GM12878 (cell line): Measurements from ENCODE around the gene GNAI2. TPM values are rescaled to one million over a fixed set of nuclear protein-coding genes. Genes with fewer than 3 reads are reported as not detected.

Experiments
- ATAC-seq: fragments of 200-7000 bp; cut with Tn5 transposase; 3 replicates; pipeline ENCODE4 v1.9.1; 2020; ENCODE audit warnings: mild to moderate bottlenecking, moderate library complexity
- BruUV-seq: library from RNA; stranded (reverse); fragments of 400-500 nt; replicated peaks from 2 replicates; lab custom pipeline; 2021; lab: Mats Ljungman, UMichigan
- CTCF ChIA-PET: fragments of 300-600 bp; sonication (Branson Sonifier 250); formaldehyde crosslinking; extraction: SDS; loops from one replicate; lab custom pipeline; 2021; ENCODE audit warnings: inconsistent platforms; lab: Yijun Ruan, JAX
- POLR2A ChIA-PET: fragments of 350-600 bp; formaldehyde crosslinking; extraction: SDS; loops from one replicate; lab custom pipeline; 2021; ENCODE audit warnings: inconsistent platforms; lab: Charles Lee
- RAD21 ChIA-PET: fragments of 300-600 bp; sonication (Branson Sonifier 250); formaldehyde crosslinking; loops from one replicate; lab custom pipeline; 2023; ENCODE audit warnings: antibody characterized with exemption; ENCODE audit not compliant: unreplicated experiment; lab: Charles Lee
- SMC1A ChIA-PET: fragments of 300-600 bp; sonication (Branson Sonifier 250); formaldehyde crosslinking; loops from one replicate; lab custom pipeline; 2023; ENCODE audit not compliant: unreplicated experiment, uncharacterized antibody; lab: Charles Lee
- DNase-seq: peaks from one replicate; pipeline ENCODE4 v3.0.0-alpha.2; 2011; ENCODE audit warnings: low read depth, low spot score
- FAIRE-seq: peaks from 3 replicates; lab custom pipeline; 2011; peaks lifted over from hg19 to GRCh38; lab: Jason Lieb, UNC
- H2AFZ ChIP-seq: 2 replicates; pipeline ENCODE4 v1.6.0; 2011; ENCODE audit warnings: low read depth, low read length, control low read depth; ENCODE audit not compliant: control insufficient read depth
- H3K27ac ChIP-seq: 2 replicates; pipeline ENCODE4 v1.5.1; 2011; ENCODE audit warnings: control low read depth; ENCODE audit not compliant: control insufficient read depth, insufficient read depth
- H3K27me3 ChIP-seq, 2 experiments: replicated peaks in 1 of 2; 2 replicates each; pipeline versions ENCODE4 v1.6.0 to v1.6.1; 2011; ENCODE audit warnings: low read length in 1 of 2; ENCODE audit not compliant: control insufficient read depth in 2 of 2, insufficient read depth in 2 of 2
- H3K36me3 ChIP-seq, 2 experiments: 2 replicates each; pipeline ENCODE4 v1.5.1; 2011; ENCODE audit warnings: low read length in 1 of 2; ENCODE audit not compliant: control insufficient read depth in 2 of 2, insufficient read depth in 2 of 2
- H3K4me1 ChIP-seq: 2 replicates; pipeline ENCODE4 v1.6.1; 2011; ENCODE audit warnings: mild to moderate bottlenecking, low read length, moderate library complexity, mixed read lengths; ENCODE audit not compliant: control insufficient read depth, insufficient read depth
- H3K4me2 ChIP-seq: 2 replicates; pipeline ENCODE4 v1.6.0; 2011; ENCODE audit warnings: control low read depth; ENCODE audit not compliant: control insufficient read depth, insufficient read depth
- H3K4me3 ChIP-seq: fragments of 200-600 bp; sonication (generic); 2 replicates; pipeline ENCODE4 v1.5.1; 2016
- H3K79me2 ChIP-seq: 2 replicates; pipeline ENCODE4 v1.6.0; 2011; ENCODE audit warnings: low read length; ENCODE audit not compliant: control insufficient read depth, insufficient read depth
- H3K9ac ChIP-seq: 2 replicates; pipeline ENCODE4 v1.8.0; 2011; ENCODE audit warnings: low read length, control low read depth, mixed read lengths; ENCODE audit not compliant: control insufficient read depth, insufficient read depth
- H3K9me3 ChIP-seq: replicated peaks from 3 replicates; pipeline ENCODE4 v1.5.1; 2011; ENCODE audit warnings: mild to moderate bottlenecking, low read length; ENCODE audit not compliant: control insufficient read depth, insufficient read depth
- H4K20me1 ChIP-seq: 2 replicates; pipeline ENCODE4 v1.6.0; 2011; ENCODE audit not compliant: control insufficient read depth, insufficient read depth
- ATF7 ChIP-seq: fragments of 450-650 bp; IDR thresholded peaks from 2 replicates; pipeline ENCODE4 v1.6.1; 2016; ENCODE audit warnings: low read depth, mild to moderate bottlenecking
- CEBPB ChIP-seq, 2 experiments: fragments of 150-350 bp in 1 of 2; IDR thresholded peaks; 2 replicates each; pipeline ENCODE4 v1.6.1; 2012 to 2014; ENCODE audit warnings: low read depth in 2 of 2, low read length in 2 of 2, borderline replicate concordance in 1 of 2, inconsistent platforms in 1 of 2
- CREB1 ChIP-seq: IDR thresholded peaks from 2 replicates; pipeline ENCODE4 v1.6.1; 2012; ENCODE audit warnings: low read depth, mild to moderate bottlenecking, inconsistent platforms
- EGR1 ChIP-seq, 2 experiments: IDR thresholded peaks; 1 replicate in 1 of 2; 2 replicates in 1 of 2; pipeline ENCODE4 v1.6.1; 2011 to 2012; ENCODE audit warnings: low read depth in 2 of 2, low read length in 2 of 2, borderline replicate concordance in 1 of 2, mild to moderate bottlenecking in 1 of 2, moderate library complexity in 1 of 2
- IKZF2 ChIP-seq, 2 experiments: fragments of 450-650 bp; IDR thresholded peaks; 2 replicates each; pipeline ENCODE4 v1.6.1; 2017; ENCODE audit warnings: mild to moderate bottlenecking in 2 of 2, moderate library complexity in 2 of 2
- JUNB ChIP-seq: IDR thresholded peaks from 2 replicates; pipeline ENCODE4 v1.6.1; 2016; ENCODE audit warnings: antibody characterized with exemption, mild to moderate bottlenecking
- KAT2A ChIP-seq: conservative IDR thresholded peaks from 2 replicates; pipeline ENCODE4 v1.6.1; 2011; ENCODE audit warnings: low read depth, low read length; ENCODE audit not compliant: control insufficient read depth
- MTA2 ChIP-seq: fragments of 450-650 bp; IDR thresholded peaks from 2 replicates; pipeline ENCODE4 v1.6.1; 2016; ENCODE audit warnings: low read depth, mild to moderate bottlenecking, moderate library complexity
- NFIC ChIP-seq: IDR thresholded peaks from 2 replicates; pipeline ENCODE4 v1.6.1; 2012; ENCODE audit warnings: low read depth, mild to moderate bottlenecking, inconsistent platforms, low read length, moderate library complexity
- NFXL1 ChIP-seq: fragments of 450-650 bp; IDR thresholded peaks from 2 replicates; pipeline ENCODE4 v1.6.1; 2017; ENCODE audit warnings: antibody characterized with exemption, mild to moderate bottlenecking, borderline replicate concordance
- NR2F1 ChIP-seq: fragments of 450-650 bp; conservative IDR thresholded peaks from 2 replicates; pipeline ENCODE4 v1.6.1; 2017; ENCODE audit warnings: mild to moderate bottlenecking
- PML ChIP-seq: IDR thresholded peaks from 2 replicates; pipeline ENCODE4 v1.6.1; 2012; ENCODE audit warnings: low read length, inconsistent platforms
- SMARCA5 ChIP-seq: fragments of 450-650 bp; IDR thresholded peaks from 2 replicates; pipeline ENCODE4 v1.6.1; 2017; ENCODE audit warnings: mild to moderate bottlenecking
- SMC3 ChIP-seq: IDR thresholded peaks from 2 replicates; pipeline ENCODE4 v1.6.1; 2011; ENCODE audit warnings: low read length, improper control_type of control experiment, borderline replicate concordance
- SP1 ChIP-seq: IDR thresholded peaks from one replicate; pipeline ENCODE4 v1.6.1; 2011; ENCODE audit warnings: low read depth, low read length
- SRF ChIP-seq, 2 experiments: IDR thresholded peaks; 2 replicates each; pipeline ENCODE4 v1.6.1; 2011; ENCODE audit warnings: low read depth in 2 of 2, low read length in 2 of 2, mild to moderate bottlenecking in 1 of 2, moderate library complexity in 1 of 2
- STAT1 ChIP-seq: fragments of 450-650 bp; conservative IDR thresholded peaks from 2 replicates; pipeline ENCODE4 v1.6.1; 2014; ENCODE audit warnings: antibody characterized with exemption, mild to moderate bottlenecking
- SUZ12 ChIP-seq: fragments of 200-600 bp; sonication (generic); IDR thresholded peaks from one replicate; pipeline ENCODE4 v1.6.1; 2018; ENCODE audit warnings: antibody characterized with exemption, mild to moderate bottlenecking; ENCODE audit not compliant: unreplicated experiment
- TAF1 ChIP-seq: IDR thresholded peaks from 2 replicates; pipeline ENCODE4 v1.6.1; 2011; ENCODE audit warnings: mild to moderate bottlenecking, low read depth, low read length, borderline replicate concordance
- YY1 ChIP-seq: IDR thresholded peaks from 2 replicates; pipeline ENCODE4 v1.6.1; 2011; ENCODE audit warnings: low read depth, mild to moderate bottlenecking, low read length
- ZNF274 ChIP-seq: IDR thresholded peaks from one replicate; pipeline ENCODE4 v1.8.0; 2011; ENCODE audit not compliant: insufficient read length, insufficient read depth
- ZZZ3 ChIP-seq: IDR thresholded peaks from 2 replicates; pipeline ENCODE4 v1.6.1; 2011; ENCODE audit warnings: low read depth; ENCODE audit not compliant: control insufficient read depth, insufficient read length
- WGBS: methylation state at CpG from one replicate; pipeline ENCODE4 v1.1.6; 2016; ENCODE audit warnings: low lambda C conversion rate; ENCODE audit not compliant: insufficient replicate concordance, insufficient coverage; ENCODE audit errors: missing lambda C conversion rate; 5-methylcytosine and 5-hydroxymethylcytosine counted together
- in situ Hi-C: fragments of 300-500 bp; cut with MboI; formaldehyde crosslinking; loops from 9 replicates; pipeline ENCODE4 v1.14.3; 2018; ENCODE audit warnings: mixed read lengths
- intact Hi-C: fragments of 100-400 bp; cut with micrococcal nuclease; formaldehyde crosslinking; loops from one replicate; pipeline ENCODE4 v1.14.2; 2022; ENCODE audit not compliant: unreplicated experiment
- polyA plus RNA-seq, 11 experiments: library from polyadenylated mRNA; depleted of rRNA in 4 of 11; unstranded in 6 of 11; stranded (reverse) in 5 of 11; fragments of >200 nt; fragmentation: Nextera tagmentation in 4 of 11; fragmentation: Illumina TruSeq in 1 of 11; extraction: Ambion mirVana in 4 of 11; extraction: Trizol in 1 of 11; gene quantifications; 1 replicate in 1 of 11; 2 replicates in 10 of 11; pipeline versions ENCODE4 v1.2.1 to v1.2.3, GENCODE V29; 2011 to 2016; ENCODE audit warnings: inconsistent platforms in 2 of 11, missing spikeins in 2 of 11, low read depth in 1 of 11
- total RNA-seq, 4 experiments: library from RNA; depleted of rRNA in 3 of 4; stranded (reverse); fragments of >200 nt in 3 of 4; fragmentation: Illumina TruSeq in 1 of 4; extraction: Trizol in 1 of 4; gene quantifications; 2 replicates each; pipeline versions ENCODE4 v1.2.1 to v1.2.3, GENCODE V29; 2013 to 2021
- TF ChIP-seq, protein P1 (sequence below), 3 experiments: IDR thresholded peaks in 2 of 3; conservative IDR thresholded peaks in 1 of 3; 2 replicates each; pipeline ENCODE4 v1.5.1; 2011; ENCODE audit warnings: low read depth in 3 of 3, low read length in 3 of 3, mild to moderate bottlenecking in 3 of 3, control low read depth in 2 of 3, moderate library complexity in 2 of 3, inconsistent platforms in 1 of 3, mixed read lengths in 1 of 3; ENCODE audit not compliant: control insufficient read depth in 2 of 3, insufficient read depth in 1 of 3; ENCODE audit errors: extremely low read depth in 1 of 3

The GNAI2 gene
- total and polyA plus RNA-seq, 10 of the 15 experiments (the other 5 are each of a cell fraction or from before 2014, with no cell fraction given): 5.0 to 346 (median 237) TPM

DNA sequence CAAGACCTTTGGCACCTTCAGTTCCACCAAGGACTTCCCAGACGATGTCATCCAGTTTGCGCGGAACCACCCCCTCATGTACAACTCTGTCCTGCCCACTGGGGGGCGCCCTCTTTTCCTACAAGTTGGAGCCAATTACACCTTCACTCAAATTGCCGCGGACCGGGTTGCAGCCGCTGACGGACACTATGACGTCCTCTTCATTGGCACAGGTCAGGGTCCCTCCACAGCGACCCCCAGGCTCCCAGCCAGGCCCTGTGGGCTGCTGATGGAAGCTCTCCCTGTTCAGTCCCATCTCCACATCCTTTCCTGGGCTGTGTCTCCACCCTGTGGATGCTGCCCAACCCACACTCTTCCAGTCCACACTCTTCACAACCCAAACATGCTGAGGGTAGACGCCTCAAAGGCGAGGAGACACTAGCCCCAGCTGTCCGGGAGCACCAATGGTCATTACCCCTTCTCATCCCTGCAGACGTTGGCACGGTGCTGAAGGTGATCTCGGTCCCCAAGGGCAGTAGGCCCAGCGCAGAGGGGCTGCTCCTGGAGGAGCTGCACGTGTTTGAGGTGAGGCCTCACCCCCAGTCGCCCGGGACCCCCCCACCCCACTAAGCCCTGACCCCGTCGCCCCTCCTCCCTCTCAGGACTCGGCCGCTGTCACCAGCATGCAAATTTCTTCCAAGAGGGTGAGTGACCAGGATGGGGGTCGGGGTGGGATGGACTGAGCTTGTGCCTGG, 38.5 kb downstream of the GNAI2 start:
- in situ Hi-C loops: loop anchor here (5.0 kb wide), 2 partner anchors 77 to 152 kb away; no protein-coding TSS in a partner anchor
- no peak for TF ChIP-seq NR2F1
- TF ChIP-seq, protein P1, sequence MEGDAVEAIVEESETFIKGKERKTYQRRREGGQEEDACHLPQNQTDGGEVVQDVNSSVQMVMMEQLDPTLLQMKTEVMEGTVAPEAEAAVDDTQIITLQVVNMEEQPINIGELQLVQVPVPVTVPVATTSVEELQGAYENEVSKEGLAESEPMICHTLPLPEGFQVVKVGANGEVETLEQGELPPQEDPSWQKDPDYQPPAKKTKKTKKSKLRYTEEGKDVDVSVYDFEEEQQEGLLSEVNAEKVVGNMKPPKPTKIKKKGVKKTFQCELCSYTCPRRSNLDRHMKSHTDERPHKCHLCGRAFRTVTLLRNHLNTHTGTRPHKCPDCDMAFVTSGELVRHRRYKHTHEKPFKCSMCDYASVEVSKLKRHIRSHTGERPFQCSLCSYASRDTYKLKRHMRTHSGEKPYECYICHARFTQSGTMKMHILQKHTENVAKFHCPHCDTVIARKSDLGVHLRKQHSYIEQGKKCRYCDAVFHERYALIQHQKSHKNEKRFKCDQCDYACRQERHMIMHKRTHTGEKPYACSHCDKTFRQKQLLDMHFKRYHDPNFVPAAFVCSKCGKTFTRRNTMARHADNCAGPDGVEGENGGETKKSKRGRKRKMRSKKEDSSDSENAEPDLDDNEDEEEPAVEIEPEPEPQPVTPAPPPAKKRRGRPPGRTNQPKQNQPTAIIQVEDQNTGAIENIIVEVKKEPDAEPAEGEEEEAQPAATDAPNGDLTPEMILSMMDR (IDR thresholded peaks at IDR 0.05 in 2 of 3, conservative IDR thresholded peaks at IDR 0.05 in 1 of 3; ENCODE audit: control insufficient read depth in 2 of 3, extremely low read depth in 1 of 3, insufficient read depth in 1 of 3, low read depth in 3 of 3, low read length in 3 of 3): peak; percentile 70 to 80 (median 77)
- TF ChIP-seq CEBPB (IDR thresholded peaks at IDR 0.05; ENCODE audit: borderline replicate concordance in 1 of 2, low read depth in 2 of 2, low read length in 2 of 2): no peak
- peak; percentile 42; the same call in 1 of the 2 replicates for TF ChIP-seq SMC3
- no peak for TF ChIP-seq SP1
- no peak for TF ChIP-seq NFXL1
- no peak for TF ChIP-seq NFIC
- TF ChIP-seq YY1: peak; percentile 19; the same call in 1 of the 2 replicates
- TF ChIP-seq CREB1: peak; percentile 40; the same call in 1 of the 2 replicates
- TF ChIP-seq MTA2: no peak
- no peak for TF ChIP-seq SMARCA5
- TF ChIP-seq STAT1: no peak
- no peak for TF ChIP-seq SRF (IDR thresholded peaks at IDR 0.05; ENCODE audit: low read depth in 2 of 2, low read length in 2 of 2)
- peak in 1 of 2 experiments; percentile 31; a peak in 1 of 4 replicates for TF ChIP-seq IKZF2 (IDR thresholded peaks at IDR 0.05)
- TF ChIP-seq PML: no peak
- no peak for TF ChIP-seq SUZ12
- TF ChIP-seq KAT2A: no peak
- peak; percentile 77 for TF ChIP-seq ATF7
- no peak for TF ChIP-seq ZZZ3
- no peak for TF ChIP-seq ZNF274
- peak in 1 of 2 experiments; percentile 78; a peak in 2 of 3 replicates for TF ChIP-seq EGR1 (IDR thresholded peaks at IDR 0.05; ENCODE audit: borderline replicate concordance in 1 of 2, low read depth in 2 of 2, low read length in 2 of 2)
- TF ChIP-seq TAF1: no peak
- TF ChIP-seq JUNB: no peak

More for the DNA sequence above, 38.5 kb downstream of the GNAI2 start:
- H3K79me2 ChIP-seq: no peaks in the 10 kb centered on the region
- DNase-seq: no peak
- BruUV-seq: no TSS peak
- no peak overlapping the region for H3K4me2 ChIP-seq
- no peaks in the 10 kb centered on the region for H3K9me3 ChIP-seq
- RAD21 ChIA-PET: interaction anchor here (0.6 kb wide), 1 partner anchor 47 kb away, joined by 3 read pairs; no protein-coding TSS in a partner anchor
- CTCF ChIA-PET: interaction anchor here (0.8 to 1.4 kb wide), 7 partner anchors 14 to 50 kb away, joined by 3 to 5 read pairs (median 4); partner anchors contain the start of gene GNAI2
- no peak overlapping the region for H3K27ac ChIP-seq
- H4K20me1 ChIP-seq: no peaks in the 10 kb centered on the region
- FAIRE-seq: peak; percentile 70
- no peak overlapping the region for H3K4me3 ChIP-seq
- peak; percentile 65 for ATAC-seq
- H3K27me3 ChIP-seq: peaks cover 7 to 8% of the 10 kb centered on the region in 2 experiments; a peak in 3 of 4 replicates
- intact Hi-C loops: loop anchor here (1.0 kb wide), 1 partner anchor 50 kb away; no protein-coding TSS in a partner anchor
- POLR2A ChIA-PET: no interaction called here
- WGBS: 1% methylated on average over 19 of the region's 26 CpGs
- SMC1A ChIA-PET: interaction anchor here (0.8 kb wide), 1 partner anchor 14 kb away, joined by 3 read pairs; no protein-coding TSS in a partner anchor
- H3K36me3 ChIP-seq: no peaks in the 10 kb centered on the region
- H2AFZ ChIP-seq: 0 out of 2 replicates have a peak overlapping the region, but pooled peaks have one; percentile 7
- H3K4me1 ChIP-seq: peaks cover 6% of the 10 kb centered on the region
- H3K9ac ChIP-seq: no peak overlapping the region
